ENCODE results near the gene OSBPL6.
"Not testable (repeated sequence)": the region's sequence is repeated elsewhere in the genome, so short reads cannot be mapped to it uniquely, and the experiment has no call there.

Gene OSBPL6

GRCh38 chr2:178404368-178404767, 210.1 kb downstream of the OSBPL6 start:
- no peak overlapping the region for H3K4me3 ChIP-seq (ENCODE audit: low read depth, low read length)
- in situ Hi-C loops (cut with HindIII; ENCODE audit: low sequenced_read_pairs), result no loop called here
- DNase-seq (ENCODE audit: low read depth, low spot score), result peak; percentile 73
- no peak for TF ChIP-seq CTCF (IDR thresholded peaks at IDR 0.05; ENCODE audit: low read depth, low read length)

GRCh38 chr2:178409261-178409660, 214.9 kb downstream of the OSBPL6 start:
- DNase-seq (ENCODE audit: low read depth, low spot score), result no peak
- in situ Hi-C loops (cut with HindIII; ENCODE audit: low sequenced_read_pairs), result no loop called here
- TF ChIP-seq CTCF (IDR thresholded peaks at IDR 0.05; ENCODE audit: low read depth, low read length), result no peak
- no peak overlapping the region for H3K4me3 ChIP-seq (ENCODE audit: low read depth, low read length)

- DNase-seq (ENCODE audit: low read depth, low spot score), result no peak
- no peak overlapping the region for H3K4me3 ChIP-seq (ENCODE audit: low read depth, low read length)
- TF ChIP-seq CTCF (IDR thresholded peaks at IDR 0.05; ENCODE audit: low read depth, low read length), result no peak
- in situ Hi-C loops (cut with HindIII; ENCODE audit: low sequenced_read_pairs), result no loop called here
These were observed 217.7 kb downstream of the OSBPL6 start for GRCh38 chr2:178412047-178412446.

GRCh38 chr2:178412453-178412852, 218.1 kb downstream of the OSBPL6 start:
- H3K4me3 ChIP-seq (ENCODE audit: low read depth, low read length); in situ Hi-C loops (cut with HindIII; ENCODE audit: low sequenced_read_pairs); DNase-seq (ENCODE audit: low read depth, low spot score): not testable (repeated sequence)

GRCh38 chr2:178413472-178414265, 219.4 kb downstream of the OSBPL6 start:
- peak overlapping the region; percentile 65 for H3K4me3 ChIP-seq (ENCODE audit: low read depth, low read length)
- in situ Hi-C loops (cut with HindIII; ENCODE audit: low sequenced_read_pairs), result no loop called here
- TF ChIP-seq CTCF (IDR thresholded peaks at IDR 0.05; ENCODE audit: low read depth, low read length), result no peak
- DNase-seq (ENCODE audit: low read depth, low spot score), result peak; percentile 86

- peak; percentile 95 for TF ChIP-seq CTCF (IDR thresholded peaks at IDR 0.05; ENCODE audit: low read depth, low read length)
These were observed 220.2 kb downstream of the OSBPL6 start for GRCh38 chr2:178414266-178415247.

More at GRCh38 chr2:178414266-178415247, 220.2 kb downstream of the OSBPL6 start:
- peak overlapping the region; percentile 65 for H3K4me3 ChIP-seq (ENCODE audit: low read depth, low read length)
- DNase-seq (ENCODE audit: low read depth, low spot score), result peak; percentile 96
- in situ Hi-C loops (cut with HindIII; ENCODE audit: low sequenced_read_pairs), result no loop called here
